Gastrocnemius medialis (tissue), 4 donors: ENCODE measurements around the gene GRM1. TPM values are rescaled to one million over a fixed set of nuclear protein-coding genes. Genes with fewer than 3 reads are reported as not detected.

Experiments used
- ATAC-seq, 2 donors: fragments of 150-250 bp; one replicate each; pipeline ENCODE4 v1.9.1; 2016
- DNase-seq, 2 donors: peaks; one replicate each; pipeline ENCODE4 v3.0.0-alpha.2; 2019
- H3K27ac ChIP-seq, 4 donors: fragments of 200-600 bp; sonication (generic); 1 replicate in 1 of 4; 2 replicates in 3 of 4; pipeline ENCODE4 v1.5.1; 2016 to 2018; ENCODE audit warnings: mild to moderate bottlenecking in 2 of 4, moderate library complexity in 1 of 4
- H3K27me3 ChIP-seq, 3 donors: fragments of 200-600 bp; sonication (generic) in 2 of 3; 1 replicate in 1 of 3; 2 replicates in 2 of 3; pipeline versions ENCODE4 v1.5.1 to v1.6.0; 2016 to 2019; ENCODE audit warnings: mild to moderate bottlenecking in 1 of 3, moderate library complexity in 1 of 3
- H3K36me3 ChIP-seq, 2 donors: fragments of 200-600 bp; sonication (generic) in 1 of 2; one replicate each; pipeline ENCODE4 v1.5.1; 2017 to 2018
- H3K4me1 ChIP-seq, 2 donors: fragments of 200-600 bp; sonication (generic) in 1 of 2; one replicate each; pipeline ENCODE4 v1.5.1; 2016 to 2017; ENCODE audit warnings: mild to moderate bottlenecking in 2 of 2
- H3K4me3 ChIP-seq, 4 donors: fragments of 200-600 bp; sonication (generic) in 3 of 4; 1 replicate in 1 of 4; 2 replicates in 3 of 4; pipeline ENCODE4 v1.5.1; 2016 to 2019; ENCODE audit warnings: mild to moderate bottlenecking in 2 of 4
- H3K9me3 ChIP-seq, 3 donors: fragments of 200-600 bp; sonication (generic) in 2 of 3; 1 replicate in 1 of 3; 2 replicates in 2 of 3; pipeline ENCODE4 v1.5.1; 2016 to 2019
- CTCF ChIP-seq, 5 experiments: fragments of 450-650 bp in 3 of 5; fragments of 200-600 bp in 2 of 5; sonication (generic) in 2 of 5; IDR thresholded peaks in 4 of 5; conservative IDR thresholded peaks in 1 of 5; 1 replicate in 4 of 5; 2 replicates in 1 of 5; pipeline ENCODE4 v1.5.1; 2016 to 2019; ENCODE audit warnings: antibody characterized with exemption in 5 of 5, mild to moderate bottlenecking in 3 of 5, moderate library complexity in 3 of 5
- POLR2A ChIP-seq, 2 donors: fragments of 450-650 bp; IDR thresholded peaks; one replicate each; pipeline ENCODE4 v1.6.1; 2017; ENCODE audit warnings: antibody characterized with exemption in 2 of 2, mild to moderate bottlenecking in 2 of 2, moderate library complexity in 2 of 2
- in situ Hi-C, 4 donors: fragments of 200-750 bp; cut with MboI; loops; one replicate each; pipeline versions ENCODE4 v1.15.0 to v1.8.0; 2017; ENCODE audit warnings: low sequenced_read_pairs in 4 of 4
- intact Hi-C: fragments of 100-400 bp; cut with DNase I; formaldehyde crosslinking; loops from one replicate; pipeline ENCODE4 v1.15.1; 2023; ENCODE audit warnings: low total_unique reads
- total RNA-seq, 4 donors: library from RNA; depleted of rRNA; stranded (reverse); fragments of >200 nt; gene quantifications; one replicate each; pipeline versions ENCODE4 v1.1.0 to v1.2.3, GENCODE V29; 2016

GRM1 gene
- total RNA-seq, 4 donors from 2014 or later: 0.04 TPM; not detected in 3

GRCh38 chr6:146133866-146134265 is 105.0 kb downstream of the GRM1 start:
- no peak for ATAC-seq
- TF ChIP-seq POLR2A (IDR thresholded peaks at IDR 0.05): no peak
- no peak for TF ChIP-seq CTCF (IDR thresholded peaks at IDR 0.05 in 4 of 5, conservative IDR thresholded peaks at IDR 0.05 in 1 of 5)
- intact Hi-C loops: no loop called here
- in situ Hi-C loops: no loop called here
- Histone ChIP-seq H3K4me3 (no peak overlapping the region), H3K4me1 (no peaks in the 10 kb centered on the region), H3K27me3 (no peaks in the 10 kb centered on the region), H3K27ac (no peak overlapping the region), H3K36me3 (no peaks in the 10 kb centered on the region), H3K9me3 (no peaks in the 10 kb centered on the region)
- DNase-seq: no peak

- H3K4me3 ChIP-seq: no peak overlapping the region
- DNase-seq: no peak
- intact Hi-C loops (no loop called here), in situ Hi-C loops (no loop called here)
- no peaks in the 10 kb centered on the region for H3K9me3 ChIP-seq
- H3K27ac ChIP-seq: no peak overlapping the region
- no peaks in the 10 kb centered on the region for H3K27me3 ChIP-seq
- TF ChIP-seq POLR2A (IDR thresholded peaks at IDR 0.05) (no peak), CTCF (IDR thresholded peaks at IDR 0.05 in 4 of 5, conservative IDR thresholded peaks at IDR 0.05 in 1 of 5) (no peak)
- no peaks in the 10 kb centered on the region for H3K36me3 ChIP-seq
- no peaks in the 10 kb centered on the region for H3K4me1 ChIP-seq
- ATAC-seq: no peak
Observed at GRCh38 chr6:146135167-146135566, 106.3 kb downstream of the GRM1 start.

DNA sequence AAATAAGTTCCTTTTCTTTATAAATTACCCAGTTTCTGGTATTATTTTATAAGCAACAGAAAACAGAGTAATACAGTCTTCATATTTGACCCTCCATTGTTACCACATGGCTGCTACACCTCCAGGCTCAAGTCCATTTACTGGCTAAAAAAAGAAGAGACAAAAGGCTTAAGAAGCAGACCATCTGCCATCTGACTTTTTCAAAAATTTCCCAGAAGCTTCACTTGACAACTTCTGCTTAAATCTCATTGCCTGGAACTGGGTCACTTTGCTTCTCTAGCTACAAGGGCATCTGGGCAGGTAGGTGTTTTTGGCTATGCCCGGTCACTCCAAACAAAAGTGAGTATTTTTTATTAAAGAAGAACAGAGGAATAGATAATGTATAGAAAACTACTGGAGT is 118.0 kb downstream of the GRM1 start:
- H3K4me1 ChIP-seq: no peaks in the 10 kb centered on the region
- intact Hi-C loops: no loop called here
- no peaks in the 10 kb centered on the region for H3K36me3 ChIP-seq
- no peaks in the 10 kb centered on the region for H3K27me3 ChIP-seq
- no peak overlapping the region for H3K4me3 ChIP-seq
- TF ChIP-seq POLR2A (IDR thresholded peaks at IDR 0.05): no peak
- no peak for TF ChIP-seq CTCF (IDR thresholded peaks at IDR 0.05 in 4 of 5, conservative IDR thresholded peaks at IDR 0.05 in 1 of 5)
- DNase-seq: no peak
- ATAC-seq: no peak
- in situ Hi-C loops: no loop called here
- H3K9me3 ChIP-seq: no peaks in the 10 kb centered on the region
- H3K27ac ChIP-seq: no peak overlapping the region

GRCh38 chr6:146149770-146150169 is 120.9 kb downstream of the GRM1 start:
- TF ChIP-seq POLR2A (IDR thresholded peaks at IDR 0.05): no peak
- TF ChIP-seq CTCF (IDR thresholded peaks at IDR 0.05 in 4 of 5, conservative IDR thresholded peaks at IDR 0.05 in 1 of 5): no peak
- intact Hi-C loops (no loop called here), in situ Hi-C loops (no loop called here)
- H3K9me3 ChIP-seq: no peaks in the 10 kb centered on the region
- no peaks in the 10 kb centered on the region for H3K4me1 ChIP-seq
- no peaks in the 10 kb centered on the region for H3K27me3 ChIP-seq
- DNase-seq (no peak), ATAC-seq (no peak)
- H3K27ac ChIP-seq: no peak overlapping the region
- no peaks in the 10 kb centered on the region for H3K36me3 ChIP-seq
- no peak overlapping the region for H3K4me3 ChIP-seq

- DNase-seq (no peak), ATAC-seq (no peak)
- TF ChIP-seq CTCF (IDR thresholded peaks at IDR 0.05 in 4 of 5, conservative IDR thresholded peaks at IDR 0.05 in 1 of 5): no peak
- no peak for TF ChIP-seq POLR2A (IDR thresholded peaks at IDR 0.05)
- intact Hi-C loops: no loop called here
- Histone ChIP-seq H3K4me1 (no peaks in the 10 kb centered on the region), H3K36me3 (no peaks in the 10 kb centered on the region), H3K27ac (no peak overlapping the region), H3K4me3 (no peak overlapping the region), H3K27me3 (no peaks in the 10 kb centered on the region), H3K9me3 (no peaks in the 10 kb centered on the region)
- in situ Hi-C loops: no loop called here
Observed at GRCh38 chr6:146153040-146153758, 124.3 kb downstream of the GRM1 start.
